Measurements from ENCODE around the gene TSSK1B.

GRCh38 chr5:113405530-113405929, 29.3 kb downstream of the TSSK1B start:
- no peak for TF ChIP-seq EZH2 (IDR thresholded peaks at IDR 0.05; ENCODE audit: low read length, missing control alignments)
- TF ChIP-seq, protein P1, sequence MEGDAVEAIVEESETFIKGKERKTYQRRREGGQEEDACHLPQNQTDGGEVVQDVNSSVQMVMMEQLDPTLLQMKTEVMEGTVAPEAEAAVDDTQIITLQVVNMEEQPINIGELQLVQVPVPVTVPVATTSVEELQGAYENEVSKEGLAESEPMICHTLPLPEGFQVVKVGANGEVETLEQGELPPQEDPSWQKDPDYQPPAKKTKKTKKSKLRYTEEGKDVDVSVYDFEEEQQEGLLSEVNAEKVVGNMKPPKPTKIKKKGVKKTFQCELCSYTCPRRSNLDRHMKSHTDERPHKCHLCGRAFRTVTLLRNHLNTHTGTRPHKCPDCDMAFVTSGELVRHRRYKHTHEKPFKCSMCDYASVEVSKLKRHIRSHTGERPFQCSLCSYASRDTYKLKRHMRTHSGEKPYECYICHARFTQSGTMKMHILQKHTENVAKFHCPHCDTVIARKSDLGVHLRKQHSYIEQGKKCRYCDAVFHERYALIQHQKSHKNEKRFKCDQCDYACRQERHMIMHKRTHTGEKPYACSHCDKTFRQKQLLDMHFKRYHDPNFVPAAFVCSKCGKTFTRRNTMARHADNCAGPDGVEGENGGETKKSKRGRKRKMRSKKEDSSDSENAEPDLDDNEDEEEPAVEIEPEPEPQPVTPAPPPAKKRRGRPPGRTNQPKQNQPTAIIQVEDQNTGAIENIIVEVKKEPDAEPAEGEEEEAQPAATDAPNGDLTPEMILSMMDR (conservative IDR thresholded peaks at IDR 0.05 in 1 of 2, IDR thresholded peaks at IDR 0.05 in 1 of 2; ENCODE audit: low read depth in 1 of 2, low read length in 2 of 2), result no peak

Data from fibroblast of lung (primary cell).